Neural progenitor cell (in vitro differentiated cells): ENCODE results near the gene CTXND1. TPM values are rescaled to one million over a fixed set of nuclear protein-coding genes. Genes with fewer than 3 reads are reported as not detected.

ENCODE experiments used
- DNase-seq: peaks from one replicate; pipeline ENCODE4 v3.0.0-alpha.2; 2016; ENCODE audit warnings: low spot score
- H2AFZ ChIP-seq: fragments of 200-600 bp; sonication (generic); replicated peaks from 2 replicates; pipeline ENCODE4 v1.6.1; 2016; ENCODE audit warnings: antibody characterized with exemption
- H3F3A ChIP-seq: fragments of 200-600 bp; sonication (generic); 2 replicates; pipeline ENCODE4 v1.6.1; 2016; ENCODE audit warnings: antibody characterized with exemption, low read depth
- H3K27ac ChIP-seq: fragments of 200-600 bp; sonication (generic); 2 replicates; pipeline ENCODE4 v1.5.1; 2016; ENCODE audit warnings: mild to moderate bottlenecking
- H3K27me3 ChIP-seq: fragments of 200-600 bp; sonication (generic); 2 replicates; pipeline ENCODE4 v1.6.1; 2016; ENCODE audit warnings: mild to moderate bottlenecking, moderate library complexity
- H3K36me3 ChIP-seq: fragments of 200-600 bp; sonication (generic); 2 replicates; pipeline ENCODE4 v1.5.1; 2016
- H3K4me1 ChIP-seq: fragments of 200-600 bp; sonication (generic); 2 replicates; pipeline ENCODE4 v1.6.1; 2016; ENCODE audit warnings: mixed run types
- H3K4me2 ChIP-seq: fragments of 200-600 bp; sonication (generic); 2 replicates; pipeline ENCODE4 v1.6.1; 2016
- H3K4me3 ChIP-seq: fragments of 200-600 bp; sonication (generic); 2 replicates; pipeline ENCODE4 v1.5.1; 2016
- H3K79me2 ChIP-seq: fragments of 200-600 bp; sonication (generic); 2 replicates; pipeline ENCODE4 v1.6.1; 2016; ENCODE audit warnings: low read depth
- H3K9ac ChIP-seq: fragments of 200-600 bp; sonication (generic); 2 replicates; pipeline ENCODE4 v1.6.1; 2016
- H3K9me3 ChIP-seq: fragments of 200-600 bp; sonication (generic); 2 replicates; pipeline ENCODE4 v1.5.1; 2016; ENCODE audit warnings: low read depth
- H4K20me1 ChIP-seq: fragments of 200-600 bp; sonication (generic); 2 replicates; pipeline ENCODE4 v1.6.1; 2016; ENCODE audit warnings: low read depth
- H3K27ac Mint-ChIP-seq: 3 replicates; pipeline ENCODE4 v1.8.0; 2021; ENCODE audit warnings: mixed read lengths
- H3K27me3 Mint-ChIP-seq: 2 replicates; pipeline ENCODE4 v1.8.0; 2022; ENCODE audit warnings: low read depth, mild to moderate bottlenecking, inconsistent platforms, moderate library complexity, mixed read lengths; ENCODE audit not compliant: insufficient read depth
- H3K36me3 Mint-ChIP-seq: 3 replicates; pipeline ENCODE4 v1.8.0; 2021; ENCODE audit warnings: mixed read lengths
- H3K4me1 Mint-ChIP-seq: 3 replicates; pipeline ENCODE4 v1.8.0; 2021; ENCODE audit warnings: mixed read lengths
- H3K4me3 Mint-ChIP-seq: 3 replicates; pipeline ENCODE4 v1.8.0; 2021; ENCODE audit warnings: mild to moderate bottlenecking, moderate library complexity, mixed read lengths
- H3K9me3 Mint-ChIP-seq: 3 replicates; pipeline ENCODE4 v1.8.0; 2020; ENCODE audit warnings: mixed read lengths
- CTCF ChIP-seq: fragments of 200-600 bp; sonication (generic); IDR thresholded peaks from 2 replicates; pipeline ENCODE4 v1.5.1; 2017; ENCODE audit warnings: antibody characterized with exemption, mild to moderate bottlenecking
- EZH2 ChIP-seq: fragments of 200-600 bp; sonication (generic); IDR thresholded peaks from 2 replicates; pipeline ENCODE4 v1.6.1; 2017; ENCODE audit warnings: antibody characterized with exemption, mild to moderate bottlenecking, moderate library complexity
- EZH2phosphoT487 ChIP-seq: fragments of 200-600 bp; sonication (generic); IDR thresholded peaks from 2 replicates; pipeline ENCODE4 v1.6.1; 2017; ENCODE audit warnings: antibody characterized with exemption
- total RNA-seq: library from RNA; depleted of rRNA; stranded (reverse); fragments of >200 nt; gene quantifications from 2 replicates; pipeline ENCODE4 v1.2.3, GENCODE V29; 2015; ENCODE audit warnings: low replicate concordance

The CTXND1 gene
- total RNA-seq, 1 donor from 2014 or later, result not detected

- Histone ChIP-seq H3F3A (peaks cover 9% of the 10 kb centered on the region), H4K20me1 (peaks cover 16% of the 10 kb centered on the region), H2AFZ (peak overlapping the region; percentile 75), H3K27ac (no peak overlapping the region), H3K4me2 (peak overlapping the region; percentile 82), H3K9me3 (no peaks in the 10 kb centered on the region), H3K9ac (no peak overlapping the region), H3K79me2 (no peaks in the 10 kb centered on the region), H3K36me3 (no peaks in the 10 kb centered on the region), H3K27me3 (peaks cover 88% of the 10 kb centered on the region), H3K4me1 (peaks cover 10% of the 10 kb centered on the region), H3K4me3 (peak overlapping the region; percentile 52)
- no peaks in the 10 kb centered on the region for H3K36me3 Mint-ChIP-seq
- peak; percentile 36 for DNase-seq
- peaks cover 20% of the 10 kb centered on the region for H3K4me1 Mint-ChIP-seq
- no peak overlapping the region for H3K27ac Mint-ChIP-seq
- peak; percentile 90 for TF ChIP-seq EZH2
- TF ChIP-seq CTCF, result no peak
- peak; percentile 83 for TF ChIP-seq EZH2phosphoT487
- H3K27me3 Mint-ChIP-seq, result peaks cover 41% of the 10 kb centered on the region
- peak overlapping the region; percentile 81 for H3K4me3 Mint-ChIP-seq
- peaks cover 3% of the 10 kb centered on the region for H3K9me3 Mint-ChIP-seq
These were observed 439 bp downstream of the CTXND1 start for GRCh38 chr15:80251428-80252120.

- peaks cover 10% of the 10 kb centered on the region for H3K4me1 ChIP-seq
- H3K27ac Mint-ChIP-seq, result no peak overlapping the region
- peak overlapping the region; percentile 52 for H3K4me3 ChIP-seq
- peaks cover 9% of the 10 kb centered on the region for H3F3A ChIP-seq
- no peak for TF ChIP-seq EZH2
- no peak for TF ChIP-seq EZH2phosphoT487
- TF ChIP-seq CTCF, result no peak
- no peak overlapping the region for H3K9ac ChIP-seq
- H3K9me3 Mint-ChIP-seq, result peaks cover 3% of the 10 kb centered on the region
- peaks cover 16% of the 10 kb centered on the region for H4K20me1 ChIP-seq
- no peak overlapping the region for H3K27ac ChIP-seq
- no peak overlapping the region for H2AFZ ChIP-seq
- peaks cover 37% of the 10 kb centered on the region for H3K27me3 Mint-ChIP-seq
- H3K79me2 ChIP-seq, result no peaks in the 10 kb centered on the region
- H3K4me3 Mint-ChIP-seq, result peak overlapping the region; percentile 81
- H3K9me3 ChIP-seq, result no peaks in the 10 kb centered on the region
- H3K36me3 ChIP-seq, result no peaks in the 10 kb centered on the region
- peak overlapping the region; percentile 82 for H3K4me2 ChIP-seq
- no peaks in the 10 kb centered on the region for H3K36me3 Mint-ChIP-seq
- peak; percentile 28 for DNase-seq
- peaks cover 20% of the 10 kb centered on the region for H3K4me1 Mint-ChIP-seq
- H3K27me3 ChIP-seq, result peaks cover 81% of the 10 kb centered on the region
These were observed 1.2 kb downstream of the CTXND1 start for GRCh38 chr15:80250614-80251427.

- Histone ChIP-seq H2AFZ (no peak overlapping the region), H3K9ac (no peak overlapping the region), H3K79me2 (no peaks in the 10 kb centered on the region), H3K4me2 (no peak overlapping the region), H3F3A (peaks cover 9% of the 10 kb centered on the region), H3K27ac (no peak overlapping the region), H3K36me3 (no peaks in the 10 kb centered on the region), H3K9me3 (no peaks in the 10 kb centered on the region), H3K4me3 (no peak overlapping the region), H3K27me3 (peaks cover 72% of the 10 kb centered on the region), H3K4me1 (peaks cover 10% of the 10 kb centered on the region), H4K20me1 (peaks cover 16% of the 10 kb centered on the region)
- Mint-ChIP-seq H3K4me1 (peaks cover 20% of the 10 kb centered on the region), H3K9me3 (peaks cover 3% of the 10 kb centered on the region), H3K27ac (no peak overlapping the region), H3K27me3 (peaks cover 34% of the 10 kb centered on the region), H3K36me3 (no peaks in the 10 kb centered on the region), H3K4me3 (no peak overlapping the region)
- no peak for DNase-seq
- TF ChIP-seq CTCF (no peak), EZH2 (no peak), EZH2phosphoT487 (no peak)
These were observed 2.0 kb downstream of the CTXND1 start for GRCh38 chr15:80249973-80250372.
